Measurements from ENCODE around the gene TMEM222.

TMEM222 gene

GRCh38 chr1:27359822-27360158, 37.8 kb downstream of the TMEM222 start:
- no peak for DNase-seq (ENCODE audit: low spot score)

GRCh38 chr1:27360159-27361043, 38.4 kb downstream of the TMEM222 start:
- peak; percentile 46 for DNase-seq (ENCODE audit: low spot score)

- no peak for DNase-seq (ENCODE audit: low spot score)
These were observed 39.1 kb downstream of the TMEM222 start for GRCh38 chr1:27361044-27361402.

GRCh38 chr1:27361553-27361952, 39.6 kb downstream of the TMEM222 start:
- no peak for DNase-seq (ENCODE audit: low spot score)

GRCh38 chr1:27363766-27364695, 42.1 kb downstream of the TMEM222 start:
- peak; percentile 54 for DNase-seq (ENCODE audit: low spot score)

- DNase-seq (ENCODE audit: low spot score): no peak
These were observed 42.9 kb downstream of the TMEM222 start for GRCh38 chr1:27364696-27365371.

GRCh38 chr1:27365372-27366112, 43.6 kb downstream of the TMEM222 start:
- DNase-seq (ENCODE audit: low spot score): peak; percentile 80

GRCh38 chr1:27366113-27366410, 44.1 kb downstream of the TMEM222 start:
- no peak for DNase-seq (ENCODE audit: low spot score)

- no peak for DNase-seq (ENCODE audit: low spot score)
These were observed 44.6 kb downstream of the TMEM222 start, which contains the start of gene MAP3K6 for GRCh38 chr1:27366411-27367159. Gene MAP3K6 (minus strand): TSS chr1:27366961. CDS start chr1:27366597, 364 bp downstream.

GRCh38 chr1:27367160-27367650, 45.2 kb downstream of the TMEM222 start:
- DNase-seq (ENCODE audit: low spot score): no peak

- DNase-seq (ENCODE audit: low spot score): no peak
These were observed 47.1 kb downstream of the TMEM222 start for GRCh38 chr1:27368869-27369582.

- DNase-seq (ENCODE audit: low spot score): no peak
These were observed 50.3 kb downstream of the TMEM222 start for GRCh38 chr1:27372022-27372807.

GRCh38 chr1:27372808-27373690, 51.1 kb downstream of the TMEM222 start:
- no peak for DNase-seq (ENCODE audit: low spot score)

GRCh38 chr1:27374362-27375086, 52.6 kb downstream of the TMEM222 start, which contains the start of gene FCN3:
Gene FCN3 (minus strand): TSS chr1:27374824. CDS start chr1:27374818, 6 bp downstream.
- no peak for DNase-seq (ENCODE audit: low spot score)

- no peak for DNase-seq (ENCODE audit: low spot score)
These were observed 56.0 kb downstream of the TMEM222 start for GRCh38 chr1:27377760-27378495.

- no peak for DNase-seq (ENCODE audit: low spot score)
These were observed 57.7 kb downstream of the TMEM222 start for GRCh38 chr1:27379564-27380122.

Measured in NAMALWA (cell line).